ENCODE results near the gene CYRIA. TPM values are rescaled to one million over a fixed set of nuclear protein-coding genes. Genes with fewer than 3 reads are reported as not detected.

Gene CYRIA
- 1 to 10 TPM; 3.1 to 3.8 (median 3.4) TPM for polyA plus RNA-seq (ENCODE audit: insufficient read length in 4 of 4)

DNA sequence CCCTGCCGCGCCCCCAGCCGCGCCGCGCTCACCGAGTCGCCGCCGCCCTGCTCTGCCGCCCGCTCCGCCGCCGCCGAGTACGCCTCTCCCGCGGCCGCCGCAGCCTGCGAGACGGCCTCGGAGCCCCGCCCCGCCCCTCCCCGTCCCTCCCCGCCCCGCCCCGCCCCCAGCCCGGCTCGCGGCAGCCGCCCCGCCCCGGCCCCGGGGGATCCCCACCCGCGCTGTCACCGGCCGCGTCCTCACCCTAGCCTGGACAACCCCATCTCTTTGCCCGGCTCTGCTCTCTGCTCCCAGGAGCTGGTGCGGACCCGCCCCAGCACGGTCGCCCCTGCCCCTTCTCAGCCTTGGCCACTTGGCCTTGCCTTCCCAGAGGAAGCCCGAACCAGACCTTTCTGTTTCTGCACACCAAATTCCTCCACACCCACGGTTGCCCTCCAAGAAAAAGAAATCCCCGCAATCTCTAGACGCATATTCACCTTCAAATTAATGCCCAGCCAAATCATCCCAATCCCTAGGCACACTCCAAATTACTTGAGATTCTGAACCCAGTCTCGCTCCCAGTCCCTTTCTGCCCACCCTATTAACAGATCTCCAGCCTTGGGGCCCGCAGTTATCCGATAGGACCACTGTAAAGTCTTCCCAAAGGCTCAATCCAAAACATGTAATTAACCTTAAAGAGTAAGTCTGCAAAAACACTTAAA is at the start of gene CYRIA:
CYRIA (minus strand) TSS at position 87 of the 701 bp plus-strand sequence. CDS start 77,715 bp downstream, outside the sequence.
- no peak for DNase-seq (ENCODE audit: low read depth in 4 of 4, low spot score in 3 of 4)

- DNase-seq (ENCODE audit: low read depth in 4 of 4, low spot score in 3 of 4): no peak
These were observed 47.4 kb upstream of the CYRIA start for GRCh38 chr2:16713011-16713423.

DNA sequence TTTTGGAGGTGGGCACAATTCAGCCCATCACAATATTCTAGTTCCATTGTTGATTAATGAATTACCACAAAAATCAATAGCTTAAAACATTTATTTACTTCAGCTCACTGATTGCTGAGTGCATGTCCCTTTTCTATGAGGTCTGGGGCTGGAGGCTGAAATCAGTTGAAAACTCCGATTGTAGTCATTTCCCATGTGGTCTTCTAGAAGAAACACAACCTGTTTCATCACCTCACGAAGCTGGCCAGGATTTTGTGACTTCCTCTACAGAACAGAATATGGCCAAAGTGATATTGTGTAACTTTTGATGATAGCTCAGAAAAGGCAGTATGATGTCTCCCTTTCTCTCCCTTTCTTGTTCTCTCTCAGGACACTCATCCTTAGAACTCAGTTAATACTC is 44.1 kb upstream of the CYRIA start:
- DNase-seq (ENCODE audit: low read depth in 4 of 4, low spot score in 3 of 4): no peak

- DNase-seq (ENCODE audit: low read depth in 4 of 4, low spot score in 3 of 4): no peak
These were observed 42.5 kb upstream of the CYRIA start for GRCh38 chr2:16708173-16708572.

DNA sequence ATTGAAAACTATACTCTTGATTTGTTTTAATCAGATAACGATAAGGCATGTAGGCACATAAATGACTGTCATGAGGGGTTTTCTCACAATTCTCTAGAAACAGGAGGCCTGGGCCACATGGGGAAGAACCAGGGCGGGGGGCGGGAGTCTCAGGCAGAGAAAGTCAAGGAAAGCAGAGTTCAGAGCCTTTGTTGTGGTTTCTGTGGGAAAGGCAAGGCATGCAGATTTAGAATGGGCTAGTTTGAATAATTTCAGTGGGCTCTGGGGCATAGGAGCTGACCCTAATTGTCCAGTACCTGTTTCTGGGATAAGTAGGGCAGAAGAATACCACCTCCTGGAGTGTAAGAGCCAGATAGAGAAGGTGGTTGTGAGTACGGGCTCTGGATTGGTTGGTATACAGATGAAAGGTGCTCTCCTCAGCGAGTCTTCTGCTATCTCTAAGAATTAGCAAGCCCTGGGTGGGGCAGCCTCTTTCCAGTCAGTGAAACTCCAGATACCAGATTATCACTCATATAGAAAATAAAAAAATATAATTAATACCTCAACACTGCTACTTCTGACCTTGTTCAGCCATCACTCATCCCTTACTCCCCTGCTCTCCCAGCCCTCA is 41.5 kb upstream of the CYRIA start:
- DNase-seq (ENCODE audit: low read depth in 4 of 4, low spot score in 3 of 4): no peak

DNA sequence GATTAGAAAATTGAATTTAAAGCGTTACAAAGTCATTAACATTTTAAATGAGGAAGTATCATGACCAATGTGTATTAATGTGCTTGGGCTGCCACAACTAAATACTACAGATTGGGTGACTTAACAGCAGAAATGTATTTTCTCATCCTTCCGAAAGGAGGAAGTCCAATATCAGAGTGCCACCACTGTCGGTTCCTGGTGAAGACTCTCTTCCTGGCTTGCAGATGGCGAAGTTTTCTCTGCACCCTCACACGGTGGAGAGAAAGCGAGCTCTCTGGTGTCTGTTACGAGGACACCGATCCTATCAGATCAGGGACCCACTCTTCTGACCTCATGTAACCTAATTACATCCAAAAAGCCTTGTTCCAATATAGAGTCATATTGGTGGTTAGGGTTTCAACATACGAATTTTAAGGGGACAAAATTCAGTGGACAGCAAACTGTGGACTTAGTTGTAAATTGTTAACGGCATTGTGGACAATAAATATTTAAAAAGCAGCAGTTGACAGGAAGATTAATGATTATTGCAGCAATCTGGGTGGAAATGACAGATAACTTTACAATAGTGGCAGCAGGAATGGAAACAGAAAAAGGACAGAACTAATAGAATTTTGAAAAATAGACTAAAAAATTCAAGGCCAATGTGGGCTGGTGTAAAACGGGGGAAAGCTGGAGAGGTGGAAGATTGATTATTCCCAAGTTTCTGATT is 35.1 kb upstream of the CYRIA start:
- no peak for DNase-seq (ENCODE audit: low read depth in 4 of 4, low spot score in 3 of 4)

- DNase-seq (ENCODE audit: low read depth in 4 of 4, low spot score in 3 of 4): no peak
These were observed 28.2 kb upstream of the CYRIA start for GRCh38 chr2:16693854-16694253.

- DNase-seq (ENCODE audit: low read depth in 4 of 4, low spot score in 3 of 4): no peak
These were observed 25.6 kb upstream of the CYRIA start for GRCh38 chr2:16691261-16691660.

DNA sequence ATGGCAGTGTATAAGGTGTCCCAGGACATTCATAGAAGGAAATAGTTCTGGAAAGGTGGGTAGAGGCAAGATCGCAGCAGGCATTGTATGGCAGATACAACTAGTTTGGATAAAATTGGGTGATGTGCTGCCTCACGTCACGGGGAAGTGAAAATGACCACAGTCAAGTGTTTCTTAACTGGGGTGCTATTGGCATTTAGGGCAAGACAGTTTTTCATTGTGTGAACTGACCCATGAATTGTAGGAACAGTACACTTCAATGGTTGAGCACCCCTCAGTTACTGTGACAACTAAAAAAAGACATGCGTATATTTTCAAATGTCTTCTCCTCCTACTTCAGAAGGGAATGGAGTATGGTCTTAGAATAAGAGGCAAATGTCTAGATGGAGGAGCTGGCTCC is 22.3 kb upstream of the CYRIA start:
- DNase-seq (ENCODE audit: low read depth in 4 of 4, low spot score in 3 of 4): no peak

DNA sequence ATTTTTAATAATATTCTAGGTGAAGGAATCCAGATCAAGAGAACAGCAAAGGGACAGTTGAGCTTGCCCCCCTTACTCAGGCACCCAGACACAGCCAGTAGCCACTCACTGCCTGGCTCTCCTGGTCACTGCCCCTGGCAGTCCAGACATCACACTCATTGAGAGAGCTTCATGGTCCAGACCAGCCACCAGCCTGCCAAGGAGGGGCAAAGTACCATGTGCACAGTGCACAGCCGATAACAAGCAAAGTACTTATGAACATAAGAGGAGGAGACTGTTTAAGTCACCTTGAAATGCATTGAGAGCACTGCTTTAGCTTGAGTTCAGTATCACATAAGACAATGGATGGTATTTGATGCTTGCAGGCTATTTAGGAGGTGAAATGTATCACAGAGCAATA is 21.6 kb upstream of the CYRIA start:
- no peak for DNase-seq (ENCODE audit: low read depth in 4 of 4, low spot score in 3 of 4)

- no peak for DNase-seq (ENCODE audit: low read depth in 4 of 4, low spot score in 3 of 4)
These were observed 21.0 kb upstream of the CYRIA start for GRCh38 chr2:16686641-16687040.

DNA sequence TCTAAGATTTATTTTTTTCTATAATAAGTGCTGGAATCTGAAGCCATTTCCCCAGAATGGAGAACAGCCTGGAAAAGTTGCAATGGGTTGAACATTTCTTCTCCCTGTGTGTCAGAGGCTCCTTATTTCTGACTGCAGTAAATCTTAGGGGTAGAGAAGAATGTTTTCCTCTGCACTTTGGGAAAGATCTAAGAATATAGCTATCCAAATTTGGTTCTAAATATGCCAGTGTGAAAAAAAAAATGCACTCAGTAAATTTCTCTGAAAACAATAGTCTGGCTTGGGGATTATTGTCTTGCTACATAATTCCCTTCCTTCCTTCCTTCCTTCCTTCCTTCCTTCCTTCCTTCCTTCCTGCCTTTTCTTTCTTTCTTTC is 19.7 kb upstream of the CYRIA start:
- DNase-seq (ENCODE audit: low read depth in 4 of 4, low spot score in 3 of 4): no peak

- no peak for DNase-seq (ENCODE audit: low read depth in 4 of 4, low spot score in 3 of 4)
These were observed 19.2 kb upstream of the CYRIA start for GRCh38 chr2:16684676-16685339.

DNA sequence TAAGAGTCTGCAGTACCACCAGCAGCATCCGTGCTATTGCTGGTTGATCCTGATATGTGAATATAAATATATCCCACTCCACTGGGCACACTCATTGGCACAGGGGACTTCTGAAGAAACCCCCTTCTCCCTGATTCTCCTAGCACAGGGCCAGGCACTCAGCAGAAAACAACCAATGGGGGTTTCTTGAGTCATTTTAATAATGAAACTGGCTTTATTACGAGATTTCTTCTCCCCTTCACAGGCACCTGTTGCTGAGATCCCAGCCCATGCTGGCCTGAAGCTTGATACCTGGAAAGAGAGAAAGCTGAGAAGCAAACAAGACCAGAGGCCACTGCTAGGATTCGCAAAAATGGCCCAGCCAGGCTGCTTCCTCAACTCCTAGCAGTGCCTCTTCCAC is 17.9 kb upstream of the CYRIA start:
- DNase-seq (ENCODE audit: low read depth in 4 of 4, low spot score in 3 of 4): no peak

DNA sequence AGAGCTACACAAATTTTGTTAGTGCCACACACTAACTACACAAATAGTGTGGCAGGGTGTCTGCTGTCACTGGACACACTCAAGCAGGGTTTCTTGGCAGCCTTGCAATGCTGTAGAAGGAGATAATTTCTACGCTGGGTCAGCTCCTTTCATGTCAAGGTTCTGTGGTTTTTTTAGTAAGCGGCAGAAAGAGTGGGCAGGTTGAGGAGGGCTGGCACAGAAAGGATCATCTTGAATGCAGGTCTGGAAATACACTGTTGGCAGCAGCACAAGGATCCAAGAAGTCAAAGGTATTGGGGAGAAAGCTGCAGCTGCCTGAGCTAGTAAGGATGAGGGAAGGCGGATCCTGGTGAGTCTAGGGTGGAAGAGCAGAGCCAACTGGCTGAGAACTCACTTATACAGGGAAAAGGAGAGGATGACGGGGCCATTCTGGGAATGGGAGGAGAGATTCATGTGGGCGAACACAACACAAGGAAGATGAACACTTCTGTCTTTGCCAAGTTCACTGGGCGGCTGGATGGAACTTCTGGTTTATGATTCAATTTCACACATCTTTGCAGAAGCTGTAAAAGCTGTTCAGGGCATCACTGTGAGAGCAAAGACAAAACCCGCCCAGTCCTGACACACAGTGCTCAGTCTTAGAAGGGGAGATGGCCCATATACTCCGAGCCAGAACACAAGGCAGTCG is 16.9 kb upstream of the CYRIA start:
- DNase-seq (ENCODE audit: low read depth in 4 of 4, low spot score in 3 of 4): no peak

DNA sequence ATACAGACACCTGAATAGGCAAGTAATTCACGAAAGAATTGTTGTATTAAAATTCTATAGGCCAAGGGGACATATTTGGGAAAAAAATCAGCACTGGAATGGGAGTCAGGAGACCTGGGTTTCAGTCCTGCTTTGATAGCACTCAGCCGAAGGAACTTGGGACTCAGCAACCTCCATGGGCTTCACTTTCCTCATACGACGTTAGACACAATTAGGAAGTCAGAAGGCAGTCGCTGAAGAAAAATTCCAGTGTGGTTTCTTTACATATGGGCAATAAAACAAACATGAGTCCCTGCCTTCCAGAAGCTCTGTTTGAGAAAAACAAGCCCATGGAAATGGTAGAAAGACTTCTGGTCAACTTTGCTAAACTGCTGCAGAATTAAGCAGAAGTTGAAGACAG is 15.1 kb upstream of the CYRIA start:
- DNase-seq (ENCODE audit: low read depth in 4 of 4, low spot score in 3 of 4): no peak

DNA sequence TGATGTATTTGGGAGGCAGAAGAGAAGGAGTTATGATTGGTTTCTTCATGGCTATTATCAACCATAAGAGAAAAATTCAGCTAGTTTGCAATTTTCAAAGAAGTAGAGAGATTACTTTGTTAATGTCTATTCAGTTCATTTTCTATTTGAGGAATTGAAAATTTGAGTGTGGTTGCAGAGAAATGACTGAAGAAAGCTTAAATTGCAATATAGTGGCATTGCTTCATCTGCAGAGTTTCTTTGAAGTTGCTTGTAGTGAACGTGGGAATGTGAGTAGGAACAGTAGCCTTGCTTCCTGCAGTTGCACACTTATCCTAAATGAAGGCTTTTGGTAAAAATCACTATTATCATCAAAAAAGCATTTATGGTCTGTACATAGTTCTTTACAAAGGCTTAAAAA is 14.7 kb upstream of the CYRIA start:
- no peak for DNase-seq (ENCODE audit: low read depth in 4 of 4, low spot score in 3 of 4)

GRCh38 chr2:16678964-16679363 is 13.3 kb upstream of the CYRIA start:
- no peak for DNase-seq (ENCODE audit: low read depth in 4 of 4, low spot score in 3 of 4)

- no peak for DNase-seq (ENCODE audit: low read depth in 4 of 4, low spot score in 3 of 4)
These were observed 12.2 kb upstream of the CYRIA start for GRCh38 chr2:16677875-16678274.

GRCh38 chr2:16675781-16676180 is 10.1 kb upstream of the CYRIA start:
- no peak for DNase-seq (ENCODE audit: low read depth in 4 of 4, low spot score in 3 of 4)

DNA sequence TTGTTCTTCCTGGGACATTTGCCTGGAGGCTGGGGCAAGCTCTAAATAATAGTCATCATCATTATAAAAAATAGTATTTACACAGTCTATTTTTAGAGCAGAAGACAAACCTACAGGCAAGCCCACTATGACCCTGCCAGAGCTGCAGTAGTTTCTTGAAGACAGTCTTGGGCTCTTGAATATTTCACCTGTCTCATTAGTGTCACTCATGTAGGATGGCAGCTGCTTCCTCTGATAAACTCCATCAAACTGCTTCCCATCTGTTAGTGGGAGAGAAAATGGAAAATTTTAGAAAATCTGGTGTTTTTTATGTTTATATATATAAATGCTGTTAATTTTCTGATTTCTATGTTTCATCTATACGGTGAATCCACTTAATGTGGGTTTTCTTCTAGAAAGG is 8.5 kb upstream of the CYRIA start:
- DNase-seq (ENCODE audit: low read depth in 4 of 4, low spot score in 3 of 4): no peak

Data from right renal pelvis (tissue), 4 donors.